Loucy (cell line): ENCODE results near the gene GNAZ.

ENCODE experiments used
- H2AFZ ChIP-seq: fragments of 200-600 bp; sonication (generic); 2 replicates; pipeline ENCODE4 v1.6.0; 2016; ENCODE audit warnings: antibody characterized with exemption, mild to moderate bottlenecking, low read length, moderate library complexity
- H3F3A ChIP-seq: fragments of 200-600 bp; 2 replicates; pipeline ENCODE4 v1.6.0; 2016; ENCODE audit warnings: antibody characterized with exemption, low read depth, mild to moderate bottlenecking
- H3K27me3 ChIP-seq: fragments of 200-600 bp; sonication (generic); 2 replicates; pipeline ENCODE4 v1.6.1; 2014; ENCODE audit warnings: low read length, mild to moderate bottlenecking; ENCODE audit not compliant: insufficient read depth, poor library complexity, severe bottlenecking
- H3K36me3 ChIP-seq: fragments of 200-600 bp; sonication (generic); 2 replicates; pipeline ENCODE4 v1.6.1; 2016; ENCODE audit warnings: low read length; ENCODE audit not compliant: insufficient read depth
- H3K4me1 ChIP-seq: fragments of 200-600 bp; sonication (generic); 2 replicates; pipeline ENCODE4 v1.5.1; 2014; ENCODE audit warnings: low read length, mild to moderate bottlenecking; ENCODE audit not compliant: insufficient read depth, poor library complexity, severe bottlenecking
- H3K4me2 ChIP-seq: fragments of 200-600 bp; sonication (generic); 2 replicates; pipeline ENCODE4 v1.6.0; 2014; ENCODE audit warnings: antibody characterized with exemption, low read length, low read depth, mild to moderate bottlenecking; ENCODE audit not compliant: poor library complexity, severe bottlenecking
- H3K4me3 ChIP-seq: fragments of 200-600 bp; sonication (generic); 2 replicates; pipeline ENCODE4 v1.5.1; 2014; ENCODE audit warnings: low read length, mild to moderate bottlenecking, mixed read lengths; ENCODE audit not compliant: poor library complexity, severe bottlenecking
- H3K79me2 ChIP-seq: fragments of 200-600 bp; sonication (generic); 2 replicates; pipeline ENCODE4 v1.6.1; 2014; ENCODE audit warnings: low read length; ENCODE audit not compliant: insufficient read depth
- H3K9ac ChIP-seq: fragments of 200-600 bp; sonication (generic); 2 replicates; pipeline ENCODE4 v1.6.0; 2014; ENCODE audit warnings: mild to moderate bottlenecking, low read depth, low read length, moderate library complexity; ENCODE audit not compliant: poor library complexity, severe bottlenecking
- H3K9me2 ChIP-seq: fragments of 200-600 bp; sonication (generic); replicated peaks from 2 replicates; pipeline ENCODE4 v1.6.1; 2016; ENCODE audit warnings: low read depth, low read length, mixed read lengths
- H3K9me3 ChIP-seq: fragments of 200-600 bp; sonication (generic); 2 replicates; pipeline ENCODE4 v1.6.1; 2014; ENCODE audit warnings: mild to moderate bottlenecking, antibody characterized with exemption, low read length, low read depth; ENCODE audit not compliant: insufficient read depth
- H4K20me1 ChIP-seq: fragments of 200-600 bp; sonication (generic); 2 replicates; pipeline ENCODE4 v1.6.0; 2014; ENCODE audit warnings: antibody characterized with exemption, low read length, mild to moderate bottlenecking; ENCODE audit not compliant: insufficient read depth, poor library complexity, severe bottlenecking
- CTCF ChIP-seq: fragments of 200-600 bp; sonication (generic); conservative IDR thresholded peaks from 2 replicates; pipeline ENCODE4 v1.5.1; 2014; ENCODE audit warnings: mild to moderate bottlenecking, antibody characterized with exemption, low read length
- EZH2phosphoT487 ChIP-seq: fragments of 200-600 bp; IDR thresholded peaks from 2 replicates; pipeline ENCODE4 v1.6.1; 2018; ENCODE audit warnings: antibody characterized with exemption, mild to moderate bottlenecking, moderate library complexity, borderline replicate concordance

Gene GNAZ

GRCh38 chr22:23061471-23062280 lies 8.6 kb upstream of the GNAZ start:
- Histone ChIP-seq H3K36me3 (no peaks in the 10 kb centered on the region), H3K4me1 (no peaks in the 10 kb centered on the region), H3K4me3 (no peak overlapping the region), H3K9ac (no peak overlapping the region), H4K20me1 (no peaks in the 10 kb centered on the region), H3K9me3 (no peaks in the 10 kb centered on the region), H3K9me2 (no peaks in the 10 kb centered on the region), H3F3A (no peaks in the 10 kb centered on the region), H3K27me3 (no peaks in the 10 kb centered on the region), H2AFZ (no peak overlapping the region), H3K79me2 (no peaks in the 10 kb centered on the region), H3K4me2 (no peak overlapping the region)
- TF ChIP-seq CTCF (no peak), EZH2phosphoT487 (no peak)

GRCh38 chr22:23062616-23063538 lies 7.4 kb upstream of the GNAZ start:
- Histone ChIP-seq H3K4me1 (no peaks in the 10 kb centered on the region), H3K4me3 (no peak overlapping the region), H3K9me3 (no peaks in the 10 kb centered on the region), H3F3A (no peaks in the 10 kb centered on the region), H2AFZ (no peak overlapping the region), H3K36me3 (no peaks in the 10 kb centered on the region), H3K79me2 (no peaks in the 10 kb centered on the region), H3K27me3 (no peaks in the 10 kb centered on the region), H3K9ac (no peak overlapping the region), H4K20me1 (no peaks in the 10 kb centered on the region), H3K4me2 (no peak overlapping the region), H3K9me2 (no peaks in the 10 kb centered on the region)
- no peak for TF ChIP-seq CTCF
- no peak for TF ChIP-seq EZH2phosphoT487

- Histone ChIP-seq H3K4me1 (no peaks in the 10 kb centered on the region), H3K9me3 (no peaks in the 10 kb centered on the region)
Measured at GRCh38 chr22:23063539-23064380, 6.6 kb upstream of the GNAZ start.

More at GRCh38 chr22:23063539-23064380, 6.6 kb upstream of the GNAZ start:
- H3K27me3 ChIP-seq: no peaks in the 10 kb centered on the region
- no peaks in the 10 kb centered on the region for H4K20me1 ChIP-seq
- no peaks in the 10 kb centered on the region for H3K79me2 ChIP-seq
- no peaks in the 10 kb centered on the region for H3K9me2 ChIP-seq
- TF ChIP-seq EZH2phosphoT487 (no peak), CTCF (no peak)
- H2AFZ ChIP-seq: no peak overlapping the region
- no peaks in the 10 kb centered on the region for H3K36me3 ChIP-seq
- H3K4me2 ChIP-seq: no peak overlapping the region
- H3K9ac ChIP-seq: no peak overlapping the region
- H3K4me3 ChIP-seq: no peak overlapping the region
- H3F3A ChIP-seq: no peaks in the 10 kb centered on the region
